Hepatocyte (in vitro differentiated cells): ENCODE measurements around the gene IL4I1. TPM values are rescaled to one million over a fixed set of nuclear protein-coding genes. Genes with fewer than 3 reads are reported as not detected.

Experiments
- DNase-seq: peaks from one replicate; pipeline ENCODE4 v3.0.0-alpha.2; 2016; ENCODE audit warnings: low spot score
- H2AFZ ChIP-seq: fragments of 200-600 bp; sonication (generic); 2 replicates; pipeline ENCODE4 v1.6.0; 2016; ENCODE audit warnings: antibody characterized with exemption, mild to moderate bottlenecking
- H3K27ac ChIP-seq: fragments of 200-600 bp; sonication (generic); 2 replicates; pipeline ENCODE4 v1.5.1; 2016; ENCODE audit warnings: mild to moderate bottlenecking
- H3K27me3 ChIP-seq: fragments of 200-600 bp; sonication (generic); 2 replicates; pipeline ENCODE4 v1.6.1; 2016
- H3K36me3 ChIP-seq: fragments of 200-600 bp; sonication (generic); replicated peaks from 2 replicates; pipeline ENCODE4 v1.5.1; 2016; ENCODE audit warnings: low read depth; ENCODE audit not compliant: insufficient read depth
- H3K4me1 ChIP-seq: fragments of 200-600 bp; sonication (generic); 2 replicates; pipeline ENCODE4 v1.5.1; 2016; ENCODE audit warnings: mild to moderate bottlenecking, moderate library complexity; ENCODE audit not compliant: insufficient read depth
- H3K4me2 ChIP-seq: fragments of 200-600 bp; sonication (generic); 2 replicates; pipeline ENCODE4 v1.6.0; 2016
- H3K4me3 ChIP-seq: fragments of 200-600 bp; sonication (generic); 2 replicates; pipeline ENCODE4 v1.5.1; 2016; ENCODE audit warnings: mild to moderate bottlenecking
- H3K79me2 ChIP-seq: fragments of 200-600 bp; sonication (generic); 2 replicates; pipeline ENCODE4 v1.6.0; 2017; ENCODE audit warnings: mild to moderate bottlenecking
- H3K9me2 ChIP-seq: fragments of 200-600 bp; sonication (generic); replicated peaks from 2 replicates; pipeline ENCODE4 v1.6.0; 2017; ENCODE audit warnings: mild to moderate bottlenecking; ENCODE audit not compliant: insufficient read depth
- H3K9me3 ChIP-seq: fragments of 200-600 bp; sonication (generic); 2 replicates; pipeline ENCODE4 v1.5.1; 2016; ENCODE audit warnings: low read depth, mild to moderate bottlenecking
- H4K20me1 ChIP-seq: fragments of 200-600 bp; sonication (generic); 2 replicates; pipeline ENCODE4 v1.6.0; 2016; ENCODE audit warnings: mild to moderate bottlenecking; ENCODE audit not compliant: insufficient read depth, poor library complexity, severe bottlenecking
- CTCF ChIP-seq: fragments of 200-600 bp; sonication (generic); IDR thresholded peaks from 2 replicates; pipeline ENCODE4 v1.5.1; 2016; ENCODE audit warnings: antibody characterized with exemption, mild to moderate bottlenecking; ENCODE audit not compliant: poor library complexity
- EZH2 ChIP-seq: fragments of 200-600 bp; sonication (generic); IDR thresholded peaks from 2 replicates; pipeline ENCODE4 v1.6.1; 2016; ENCODE audit warnings: antibody characterized with exemption, mild to moderate bottlenecking, borderline replicate concordance
- EZH2phosphoT487 ChIP-seq: fragments of 200-600 bp; sonication (generic); IDR thresholded peaks from one replicate; pipeline ENCODE4 v1.6.1; 2018; ENCODE audit warnings: antibody characterized with exemption, mild to moderate bottlenecking, low read depth, moderate library complexity; ENCODE audit not compliant: unreplicated experiment, severe bottlenecking
- WGBS: methylation state at CpG from one replicate; pipeline ENCODE4 v1.1.6; 2016; ENCODE audit warnings: low lambda C conversion rate; ENCODE audit errors: missing lambda C conversion rate; 5-methylcytosine and 5-hydroxymethylcytosine counted together
- polyA plus RNA-seq: library from polyadenylated mRNA; unstranded; fragments of >200 nt; fragmentation: Nextera tagmentation; extraction: Ambion mirVana; gene quantifications from 2 replicates; pipeline ENCODE4 v1.2.1, GENCODE V29; 2016
- total RNA-seq: library from RNA; depleted of rRNA; stranded (reverse); fragments of >200 nt; gene quantifications from 2 replicates; pipeline ENCODE4 v1.2.3, GENCODE V29; 2014

Gene IL4I1
- total and polyA plus RNA-seq, 2 experiments from 2014 or later, result 0.33 to 0.60 TPM

- peaks cover 51% of the 10 kb centered on the region for H4K20me1 ChIP-seq
- H3K27ac ChIP-seq, result no peak overlapping the region
- TF ChIP-seq CTCF (no peak), EZH2phosphoT487 (no peak), EZH2 (no peak)
- no peak overlapping the region for H3K4me3 ChIP-seq
- no peak overlapping the region for H2AFZ ChIP-seq
- H3K4me2 ChIP-seq, result no peak overlapping the region
- peaks cover 31% of the 10 kb centered on the region for H3K79me2 ChIP-seq
- no peaks in the 10 kb centered on the region for H3K27me3 ChIP-seq
- no peaks in the 10 kb centered on the region for H3K9me2 ChIP-seq
- peaks cover 5% of the 10 kb centered on the region for H3K4me1 ChIP-seq
- WGBS, result 91% methylated on average over 33 of the region's 37 CpGs
- DNase-seq, result no peak
- H3K36me3 ChIP-seq, result peaks cover 5% of the 10 kb centered on the region
- no peaks in the 10 kb centered on the region for H3K9me3 ChIP-seq
These were observed 38.4 kb downstream of the IL4I1 start for GRCh38 chr19:49858088-49858985.

GRCh38 chr19:49857838-49858087, 38.9 kb downstream of the IL4I1 start:
- 97% methylated on average over 4 of the region's 5 CpGs for WGBS
- Histone ChIP-seq H3K27ac (no peak overlapping the region), H2AFZ (no peak overlapping the region), H3K27me3 (no peaks in the 10 kb centered on the region), H3K4me2 (no peak overlapping the region), H3K4me3 (no peak overlapping the region), H3K4me1 (peaks cover 9% of the 10 kb centered on the region), H3K9me3 (no peaks in the 10 kb centered on the region), H3K79me2 (peaks cover 37% of the 10 kb centered on the region), H4K20me1 (peaks cover 57% of the 10 kb centered on the region), H3K36me3 (peaks cover 5% of the 10 kb centered on the region), H3K9me2 (no peaks in the 10 kb centered on the region)
- TF ChIP-seq EZH2phosphoT487, result no peak
- TF ChIP-seq CTCF, result no peak
- TF ChIP-seq EZH2, result no peak
- no peak for DNase-seq

GRCh38 chr19:49857061-49857837, 39.4 kb downstream of the IL4I1 start:
- H3K36me3 ChIP-seq, result peaks cover 5% of the 10 kb centered on the region
- no peaks in the 10 kb centered on the region for H3K9me2 ChIP-seq
- no peaks in the 10 kb centered on the region for H3K9me3 ChIP-seq
- peaks cover 14% of the 10 kb centered on the region for H3K4me1 ChIP-seq
- H3K27ac ChIP-seq, result no peak overlapping the region
- no peak for TF ChIP-seq EZH2
- no peak for TF ChIP-seq EZH2phosphoT487
- TF ChIP-seq CTCF, result no peak
- 95% methylated on average over 26 of the region's 26 CpGs for WGBS
- no peaks in the 10 kb centered on the region for H3K27me3 ChIP-seq
- H3K79me2 ChIP-seq, result peaks cover 42% of the 10 kb centered on the region
- H4K20me1 ChIP-seq, result peaks cover 62% of the 10 kb centered on the region
- DNase-seq, result no peak
- no peak overlapping the region for H2AFZ ChIP-seq
- no peak overlapping the region for H3K4me3 ChIP-seq
- H3K4me2 ChIP-seq, result no peak overlapping the region
